Measurements from ENCODE around the gene DBH.

- TF ChIP-seq, protein P1, sequence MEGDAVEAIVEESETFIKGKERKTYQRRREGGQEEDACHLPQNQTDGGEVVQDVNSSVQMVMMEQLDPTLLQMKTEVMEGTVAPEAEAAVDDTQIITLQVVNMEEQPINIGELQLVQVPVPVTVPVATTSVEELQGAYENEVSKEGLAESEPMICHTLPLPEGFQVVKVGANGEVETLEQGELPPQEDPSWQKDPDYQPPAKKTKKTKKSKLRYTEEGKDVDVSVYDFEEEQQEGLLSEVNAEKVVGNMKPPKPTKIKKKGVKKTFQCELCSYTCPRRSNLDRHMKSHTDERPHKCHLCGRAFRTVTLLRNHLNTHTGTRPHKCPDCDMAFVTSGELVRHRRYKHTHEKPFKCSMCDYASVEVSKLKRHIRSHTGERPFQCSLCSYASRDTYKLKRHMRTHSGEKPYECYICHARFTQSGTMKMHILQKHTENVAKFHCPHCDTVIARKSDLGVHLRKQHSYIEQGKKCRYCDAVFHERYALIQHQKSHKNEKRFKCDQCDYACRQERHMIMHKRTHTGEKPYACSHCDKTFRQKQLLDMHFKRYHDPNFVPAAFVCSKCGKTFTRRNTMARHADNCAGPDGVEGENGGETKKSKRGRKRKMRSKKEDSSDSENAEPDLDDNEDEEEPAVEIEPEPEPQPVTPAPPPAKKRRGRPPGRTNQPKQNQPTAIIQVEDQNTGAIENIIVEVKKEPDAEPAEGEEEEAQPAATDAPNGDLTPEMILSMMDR (optimal IDR thresholded peaks at IDR 0.05 in 1 of 3, IDR thresholded peaks at IDR 0.05 in 1 of 3, conservative IDR thresholded peaks at IDR 0.05 in 1 of 3; ENCODE audit: extremely low read depth in 1 of 3, insufficient read depth in 2 of 3, low read length in 3 of 3): no peak
- TF ChIP-seq EZH2 (IDR thresholded peaks at IDR 0.05; ENCODE audit: low read length): peak; percentile 79
These were observed 66.8 kb downstream of the DBH start for GRCh38 chr9:133702798-133703590.

Data from keratinocyte (primary cell).